SK-N-SH (cell line): ENCODE measurements around the gene TRIM72. TPM values are rescaled to one million over a fixed set of nuclear protein-coding genes. Genes with fewer than 3 reads are reported as not detected.
"Not testable (repeated sequence)": the region's sequence is repeated elsewhere in the genome, so short reads cannot be mapped to it uniquely, and the experiment has no call there.

Experiments
- CTCF ChIA-PET: fragments of 300-600, 350-600 bp; formaldehyde crosslinking; extraction: SDS; loops from one replicate; lab custom pipeline; 2021; lab: Yijun Ruan, JAX
- POLR2A ChIA-PET: fragments of 350-600 bp; sonication (Branson Sonifier 250); formaldehyde crosslinking; extraction: SDS; loops from one replicate; lab custom pipeline; 2020; ENCODE audit warnings: antibody characterized with exemption, inconsistent platforms; lab: Yijun Ruan, JAX
- DNase-seq: peaks from one replicate; pipeline ENCODE4 v3.0.0; 2012
- H2AFZ ChIP-seq: fragments of 200-600 bp; sonication (generic); 2 replicates; pipeline ENCODE4 v1.8.1; 2016; ENCODE audit warnings: antibody characterized with exemption, mild to moderate bottlenecking, low read depth
- H3F3A ChIP-seq: fragments of 200-600 bp; sonication (generic); replicated peaks from 2 replicates; pipeline ENCODE3; 2016; ENCODE audit warnings: antibody characterized with exemption, mild to moderate bottlenecking; ENCODE audit not compliant: insufficient read depth
- H3K27ac ChIP-seq, 2 experiments: fragments of 200-500 bp in 1 of 2; fragments of 200-600 bp in 1 of 2; sonication (Bioruptor generic) in 1 of 2; sonication (generic), shearing (Covaris generic) in 1 of 2; 2 replicates each; pipeline versions ENCODE4 v1.5.1 to v1.6.1; 2014 to 2016; ENCODE audit warnings: low read depth in 2 of 2, inconsistent platforms in 1 of 2, low read length in 1 of 2, mild to moderate bottlenecking in 1 of 2, mixed read lengths in 1 of 2
- H3K27me3 ChIP-seq: fragments of 200-600 bp; sonication (generic), shearing (Covaris generic); 2 replicates; pipeline ENCODE4 v1.6.1; 2016; ENCODE audit warnings: mixed run types; ENCODE audit not compliant: insufficient read depth
- H3K36me3 ChIP-seq, 2 experiments: fragments of 200-500 bp in 1 of 2; fragments of 200-600 bp in 1 of 2; sonication (Bioruptor generic) in 1 of 2; sonication (generic) in 1 of 2; replicated peaks in 1 of 2; 2 replicates each; pipeline versions ENCODE3 to v1.5.1; 2014 to 2016; ENCODE audit warnings: low read length in 1 of 2, mild to moderate bottlenecking in 1 of 2; ENCODE audit not compliant: insufficient read depth in 2 of 2, control insufficient read depth in 1 of 2
- H3K4me1 ChIP-seq, 2 experiments: fragments of 200-500 bp in 1 of 2; fragments of 200-600 bp in 1 of 2; sonication (Bioruptor generic) in 1 of 2; sonication (generic), shearing (Covaris generic) in 1 of 2; 2 replicates each; pipeline versions ENCODE4 v1.5.1 to v1.6.1; 2014 to 2016; ENCODE audit warnings: low read depth in 1 of 2, low read length in 1 of 2, mixed run types in 1 of 2; ENCODE audit not compliant: insufficient read depth in 2 of 2, control insufficient read depth in 1 of 2
- H3K4me2 ChIP-seq: fragments of 200-600 bp; sonication (generic), shearing (Covaris generic); 2 replicates; pipeline ENCODE4 v1.6.1; 2017; ENCODE audit warnings: mixed run types
- H3K4me3 ChIP-seq, 2 experiments: fragments of 200-500 bp in 1 of 2; fragments of 200-600 bp in 1 of 2; sonication (Bioruptor generic) in 1 of 2; sonication (generic), shearing (Covaris generic) in 1 of 2; 2 replicates each; pipeline versions ENCODE4 v1.5.1 to v1.8.1; 2014 to 2016; ENCODE audit warnings: low read depth in 2 of 2, inconsistent platforms in 1 of 2, low read length in 1 of 2, mild to moderate bottlenecking in 1 of 2, mixed read lengths in 1 of 2, moderate library complexity in 1 of 2
- H3K79me2 ChIP-seq: fragments of 200-600 bp; sonication (generic); 2 replicates; pipeline ENCODE4 v1.8.1; 2017; ENCODE audit warnings: mild to moderate bottlenecking; ENCODE audit not compliant: insufficient read depth
- H3K9ac ChIP-seq: fragments of 200-600 bp; sonication (generic); 2 replicates; pipeline ENCODE4 v1.6.1; 2017; ENCODE audit warnings: mixed run types
- H3K9me2 ChIP-seq: fragments of 200-600 bp; sonication (generic); 2 replicates; pipeline ENCODE4 v1.6.1; 2017; ENCODE audit warnings: mixed run types
- H3K9me3 ChIP-seq: fragments of 200-600 bp; sonication (generic); 2 replicates; pipeline ENCODE4 v1.6.1; 2017; ENCODE audit warnings: mixed run types, mild to moderate bottlenecking, moderate library complexity
- H4K20me1 ChIP-seq: fragments of 200-600 bp; sonication (generic); 2 replicates; pipeline ENCODE4 v1.6.1; 2017; ENCODE audit warnings: mild to moderate bottlenecking, mixed run types; ENCODE audit not compliant: insufficient read depth
- CHD2 ChIP-seq: fragments of 150-350 bp; IDR thresholded peaks from 2 replicates; pipeline ENCODE4 v1.6.1; 2018; ENCODE audit warnings: low read length; ENCODE audit not compliant: partially characterized antibody
- EP300 ChIP-seq, 2 experiments: IDR thresholded peaks; 2 replicates each; pipeline versions ENCODE4 v1.4.0 to v1.6.1; 2012; ENCODE audit warnings: borderline replicate concordance in 1 of 2, low read depth in 1 of 2, low read length in 1 of 2
- EZH2phosphoT487 ChIP-seq: fragments of 200-600 bp; sonication (generic); IDR thresholded peaks from 2 replicates; pipeline ENCODE4 v1.6.1; 2017; ENCODE audit warnings: low read depth, mixed run types, mild to moderate bottlenecking, antibody characterized with exemption, moderate library complexity, borderline replicate concordance
- FOXM1 ChIP-seq: IDR thresholded peaks from 2 replicates; pipeline ENCODE4 v1.4.0; 2012; ENCODE audit warnings: low read depth, mild to moderate bottlenecking
- GABPA ChIP-seq: IDR thresholded peaks from 2 replicates; pipeline ENCODE4 v1.4.0; 2012; ENCODE audit warnings: low read depth, mild to moderate bottlenecking
- GATA2 ChIP-seq: sonication (generic); formaldehyde crosslinking; IDR thresholded peaks from 2 replicates; pipeline ENCODE4 v1.5.0; 2020; ENCODE audit warnings: mild to moderate bottlenecking, missing genetic modification reagents
- NFIC ChIP-seq: IDR thresholded peaks from 2 replicates; pipeline ENCODE4 v1.4.0; 2012; ENCODE audit warnings: borderline replicate concordance
- POLR2AphosphoS5 ChIP-seq: IDR thresholded peaks from 2 replicates; pipeline ENCODE4 v1.6.1; 2012; ENCODE audit warnings: low read depth, low read length
- SIN3A ChIP-seq: IDR thresholded peaks from 2 replicates; pipeline ENCODE4 v1.6.1; 2012; ENCODE audit warnings: low read depth, mild to moderate bottlenecking, low read length, moderate library complexity, borderline replicate concordance
- YY1 ChIP-seq: IDR thresholded peaks from 2 replicates; pipeline ENCODE4 v1.4.0; 2012; ENCODE audit warnings: low read depth, mild to moderate bottlenecking
- WGBS: methylation state at CpG from one replicate; pipeline ENCODE4 v1.1.6; 2017; ENCODE audit warnings: low lambda C conversion rate; 5-methylcytosine and 5-hydroxymethylcytosine counted together
- polyA plus RNA-seq, 3 experiments: library from polyadenylated mRNA; depleted of rRNA; stranded (reverse); fragments of >200 nt; gene quantifications; 2 replicates each; pipeline ENCODE4 v1.2.3, GENCODE V29; 2012
- TF ChIP-seq, protein P1 (sequence below): fragments of 150-350 bp; IDR thresholded peaks from 2 replicates; pipeline ENCODE4 v1.6.1; 2017; ENCODE audit warnings: antibody characterized with exemption, low read length, low read depth, borderline replicate concordance
- TF ChIP-seq, protein P2 (sequence below): IDR thresholded peaks from 2 replicates; pipeline ENCODE4 v1.6.1; 2012; ENCODE audit warnings: mild to moderate bottlenecking, low read depth, low read length, moderate library complexity
- TF ChIP-seq, protein P3 (sequence below): IDR thresholded peaks from 2 replicates; pipeline ENCODE4 v1.4.0; 2012; ENCODE audit warnings: low read depth, borderline replicate concordance
- TF ChIP-seq, protein P4 (sequence below): fragments of 150-350 bp; IDR thresholded peaks from 2 replicates; pipeline ENCODE4 v1.6.1; 2016; ENCODE audit warnings: mild to moderate bottlenecking, low read depth, low read length

The TRIM72 gene
- polyA plus RNA-seq, 1 of the 3 experiments (the other 2 are of a cell fraction), result under 0.01 TPM

DNA sequence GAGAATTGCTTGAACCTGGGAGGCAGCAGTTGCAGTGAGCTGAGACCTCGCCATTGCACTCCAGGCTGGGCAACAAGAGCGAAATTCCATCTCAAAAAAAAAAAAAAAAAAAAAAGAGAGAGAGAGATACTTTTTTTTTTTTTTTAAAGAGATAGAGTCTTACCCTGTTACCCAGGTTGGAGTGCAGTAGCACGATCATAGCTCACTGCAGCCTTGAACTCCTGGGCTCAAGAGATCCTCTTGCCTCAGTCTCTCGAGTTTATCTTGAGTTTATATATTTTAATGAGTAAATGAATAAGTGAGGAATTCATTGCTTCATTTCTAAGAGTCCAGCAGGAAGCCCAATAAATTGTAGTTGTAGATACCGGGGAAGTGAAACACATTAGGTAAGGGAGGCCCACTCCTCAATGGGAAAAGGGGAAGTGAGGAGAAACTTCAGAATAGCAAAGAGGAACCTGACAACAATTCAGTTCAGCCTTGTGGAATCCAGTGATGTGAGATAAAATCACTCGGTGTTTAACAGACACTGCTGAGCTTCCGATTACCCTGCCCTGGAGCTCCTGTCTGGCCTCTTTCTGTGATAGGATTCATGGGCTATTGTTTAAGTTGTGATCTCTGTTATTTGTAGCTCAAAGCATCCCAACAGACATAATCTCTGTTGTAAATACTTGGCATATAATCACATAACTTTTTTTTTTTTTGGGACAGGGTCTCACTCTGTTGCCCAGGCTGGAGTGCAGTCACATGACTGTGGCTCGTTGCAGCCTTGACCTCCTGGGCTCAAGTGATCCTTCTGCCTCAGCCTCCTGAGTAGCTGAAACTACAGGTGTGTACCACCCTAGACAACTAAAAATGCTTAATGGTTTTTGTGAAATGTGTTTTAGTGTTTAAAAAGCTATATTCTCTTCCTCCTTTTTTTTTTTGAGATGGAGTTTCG is 30.1 kb downstream of the TRIM72 start:
- TF ChIP-seq GATA2 (CRISPR knock-in tag) (no peak), YY1 (no peak), SIN3A (no peak), CHD2 (no peak), POLR2AphosphoS5 (no peak), FOXM1 (no peak), EZH2phosphoT487 (no peak), EP300 (IDR thresholded peaks at IDR 0.05; ENCODE audit: borderline replicate concordance in 1 of 2, low read depth in 1 of 2, low read length in 1 of 2) (no peak), NFIC (no peak), GABPA (no peak)
- TF ChIP-seq, protein P1, sequence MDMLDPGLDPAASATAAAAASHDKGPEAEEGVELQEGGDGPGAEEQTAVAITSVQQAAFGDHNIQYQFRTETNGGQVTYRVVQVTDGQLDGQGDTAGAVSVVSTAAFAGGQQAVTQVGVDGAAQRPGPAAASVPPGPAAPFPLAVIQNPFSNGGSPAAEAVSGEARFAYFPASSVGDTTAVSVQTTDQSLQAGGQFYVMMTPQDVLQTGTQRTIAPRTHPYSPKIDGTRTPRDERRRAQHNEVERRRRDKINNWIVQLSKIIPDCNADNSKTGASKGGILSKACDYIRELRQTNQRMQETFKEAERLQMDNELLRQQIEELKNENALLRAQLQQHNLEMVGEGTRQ, result no peak
- TF ChIP-seq, protein P2, sequence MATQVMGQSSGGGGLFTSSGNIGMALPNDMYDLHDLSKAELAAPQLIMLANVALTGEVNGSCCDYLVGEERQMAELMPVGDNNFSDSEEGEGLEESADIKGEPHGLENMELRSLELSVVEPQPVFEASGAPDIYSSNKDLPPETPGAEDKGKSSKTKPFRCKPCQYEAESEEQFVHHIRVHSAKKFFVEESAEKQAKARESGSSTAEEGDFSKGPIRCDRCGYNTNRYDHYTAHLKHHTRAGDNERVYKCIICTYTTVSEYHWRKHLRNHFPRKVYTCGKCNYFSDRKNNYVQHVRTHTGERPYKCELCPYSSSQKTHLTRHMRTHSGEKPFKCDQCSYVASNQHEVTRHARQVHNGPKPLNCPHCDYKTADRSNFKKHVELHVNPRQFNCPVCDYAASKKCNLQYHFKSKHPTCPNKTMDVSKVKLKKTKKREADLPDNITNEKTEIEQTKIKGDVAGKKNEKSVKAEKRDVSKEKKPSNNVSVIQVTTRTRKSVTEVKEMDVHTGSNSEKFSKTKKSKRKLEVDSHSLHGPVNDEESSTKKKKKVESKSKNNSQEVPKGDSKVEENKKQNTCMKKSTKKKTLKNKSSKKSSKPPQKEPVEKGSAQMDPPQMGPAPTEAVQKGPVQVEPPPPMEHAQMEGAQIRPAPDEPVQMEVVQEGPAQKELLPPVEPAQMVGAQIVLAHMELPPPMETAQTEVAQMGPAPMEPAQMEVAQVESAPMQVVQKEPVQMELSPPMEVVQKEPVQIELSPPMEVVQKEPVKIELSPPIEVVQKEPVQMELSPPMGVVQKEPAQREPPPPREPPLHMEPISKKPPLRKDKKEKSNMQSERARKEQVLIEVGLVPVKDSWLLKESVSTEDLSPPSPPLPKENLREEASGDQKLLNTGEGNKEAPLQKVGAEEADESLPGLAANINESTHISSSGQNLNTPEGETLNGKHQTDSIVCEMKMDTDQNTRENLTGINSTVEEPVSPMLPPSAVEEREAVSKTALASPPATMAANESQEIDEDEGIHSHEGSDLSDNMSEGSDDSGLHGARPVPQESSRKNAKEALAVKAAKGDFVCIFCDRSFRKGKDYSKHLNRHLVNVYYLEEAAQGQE, result no peak
- TF ChIP-seq, protein P3, sequence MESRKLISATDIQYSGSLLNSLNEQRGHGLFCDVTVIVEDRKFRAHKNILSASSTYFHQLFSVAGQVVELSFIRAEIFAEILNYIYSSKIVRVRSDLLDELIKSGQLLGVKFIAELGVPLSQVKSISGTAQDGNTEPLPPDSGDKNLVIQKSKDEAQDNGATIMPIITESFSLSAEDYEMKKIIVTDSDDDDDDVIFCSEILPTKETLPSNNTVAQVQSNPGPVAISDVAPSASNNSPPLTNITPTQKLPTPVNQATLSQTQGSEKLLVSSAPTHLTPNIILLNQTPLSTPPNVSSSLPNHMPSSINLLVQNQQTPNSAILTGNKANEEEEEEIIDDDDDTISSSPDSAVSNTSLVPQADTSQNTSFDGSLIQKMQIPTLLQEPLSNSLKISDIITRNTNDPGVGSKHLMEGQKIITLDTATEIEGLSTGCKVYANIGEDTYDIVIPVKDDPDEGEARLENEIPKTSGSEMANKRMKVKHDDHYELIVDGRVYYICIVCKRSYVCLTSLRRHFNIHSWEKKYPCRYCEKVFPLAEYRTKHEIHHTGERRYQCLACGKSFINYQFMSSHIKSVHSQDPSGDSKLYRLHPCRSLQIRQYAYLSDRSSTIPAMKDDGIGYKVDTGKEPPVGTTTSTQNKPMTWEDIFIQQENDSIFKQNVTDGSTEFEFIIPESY, result no peak
- TF ChIP-seq, protein P4, sequence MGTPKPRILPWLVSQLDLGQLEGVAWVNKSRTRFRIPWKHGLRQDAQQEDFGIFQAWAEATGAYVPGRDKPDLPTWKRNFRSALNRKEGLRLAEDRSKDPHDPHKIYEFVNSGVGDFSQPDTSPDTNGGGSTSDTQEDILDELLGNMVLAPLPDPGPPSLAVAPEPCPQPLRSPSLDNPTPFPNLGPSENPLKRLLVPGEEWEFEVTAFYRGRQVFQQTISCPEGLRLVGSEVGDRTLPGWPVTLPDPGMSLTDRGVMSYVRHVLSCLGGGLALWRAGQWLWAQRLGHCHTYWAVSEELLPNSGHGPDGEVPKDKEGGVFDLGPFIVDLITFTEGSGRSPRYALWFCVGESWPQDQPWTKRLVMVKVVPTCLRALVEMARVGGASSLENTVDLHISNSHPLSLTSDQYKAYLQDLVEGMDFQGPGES, result no peak
- no peak for DNase-seq
- H3F3A ChIP-seq, result no peaks in the 10 kb centered on the region
- no peak overlapping the region for H2AFZ ChIP-seq
- H3K36me3 ChIP-seq, result no peaks in the 10 kb centered on the region
- no peaks in the 10 kb centered on the region for H4K20me1 ChIP-seq
- WGBS, result 12% methylated on average over 7 of the region's 9 CpGs
- no peak overlapping the region for H3K27ac ChIP-seq
- H3K4me3 ChIP-seq, result no peak overlapping the region
- H3K27me3 ChIP-seq, result peaks cover 81% of the 10 kb centered on the region
- H3K4me2 ChIP-seq, result no peak overlapping the region
- H3K9ac ChIP-seq, result no peak overlapping the region
- H3K9me3 ChIP-seq, result no peaks in the 10 kb centered on the region
- no peaks in the 10 kb centered on the region for H3K9me2 ChIP-seq
- no peaks in the 10 kb centered on the region for H3K4me1 ChIP-seq
- POLR2A ChIA-PET, result no interaction called here
- CTCF ChIA-PET, result no interaction called here
- H3K79me2 ChIP-seq, result no peaks in the 10 kb centered on the region

DNA sequence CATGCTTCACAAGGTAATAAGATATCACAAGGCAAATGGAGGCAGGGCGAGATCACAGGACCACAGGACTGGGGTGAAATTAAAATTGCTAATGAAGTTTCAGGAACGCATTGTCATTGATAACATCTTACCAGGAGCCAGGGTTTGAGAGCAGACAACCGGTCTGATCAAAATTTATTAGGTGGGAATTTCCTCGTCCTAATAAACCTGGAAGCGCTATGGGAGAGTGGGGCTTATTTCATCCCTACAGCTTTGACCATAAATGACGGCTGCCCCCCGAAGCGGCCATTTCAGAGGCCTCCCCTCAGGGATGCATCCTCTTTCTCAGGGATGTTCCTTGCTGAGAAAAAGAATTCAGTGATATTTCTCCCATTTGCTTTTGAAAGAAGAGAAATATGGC is 31.7 kb downstream of the TRIM72 start:
- H3K27ac ChIP-seq, H3K4me3 ChIP-seq, H4K20me1 ChIP-seq, H3F3A ChIP-seq, H2AFZ ChIP-seq, H3K4me1 ChIP-seq, H3K36me3 ChIP-seq, H3K4me2 ChIP-seq, H3K9me2 ChIP-seq, POLR2A ChIA-PET, DNase-seq, H3K9ac ChIP-seq, H3K9me3 ChIP-seq, CTCF ChIA-PET, H3K79me2 ChIP-seq: not testable (repeated sequence)
- H3K27me3 ChIP-seq, result peaks cover 76% of the 10 kb centered on the region
- WGBS, result 36% methylated on average over 8 of the region's 8 CpGs
